Measurements from ENCODE around the gene OR4C13.

DNA sequence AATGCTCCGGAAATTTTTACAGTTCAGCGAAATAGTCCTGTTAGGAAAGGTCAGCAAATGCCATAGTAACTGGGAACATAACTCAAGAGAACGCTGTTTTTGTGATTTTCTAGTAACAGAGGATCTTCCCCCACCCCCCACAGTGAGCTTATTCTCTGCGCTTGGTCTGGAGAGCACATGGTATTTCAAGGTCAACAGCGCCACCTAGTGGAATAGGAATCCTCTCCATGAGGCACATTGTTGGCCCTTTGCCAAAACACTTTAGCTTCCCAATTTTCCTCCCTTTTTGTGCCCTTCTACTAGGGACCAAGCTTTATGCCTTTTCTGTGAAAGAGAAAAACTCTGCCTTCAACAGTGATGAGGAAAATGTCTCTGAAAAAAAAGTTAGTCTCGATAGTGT is 43.4 kb downstream of the OR4C13 start:
- TF ChIP-seq, protein P1, sequence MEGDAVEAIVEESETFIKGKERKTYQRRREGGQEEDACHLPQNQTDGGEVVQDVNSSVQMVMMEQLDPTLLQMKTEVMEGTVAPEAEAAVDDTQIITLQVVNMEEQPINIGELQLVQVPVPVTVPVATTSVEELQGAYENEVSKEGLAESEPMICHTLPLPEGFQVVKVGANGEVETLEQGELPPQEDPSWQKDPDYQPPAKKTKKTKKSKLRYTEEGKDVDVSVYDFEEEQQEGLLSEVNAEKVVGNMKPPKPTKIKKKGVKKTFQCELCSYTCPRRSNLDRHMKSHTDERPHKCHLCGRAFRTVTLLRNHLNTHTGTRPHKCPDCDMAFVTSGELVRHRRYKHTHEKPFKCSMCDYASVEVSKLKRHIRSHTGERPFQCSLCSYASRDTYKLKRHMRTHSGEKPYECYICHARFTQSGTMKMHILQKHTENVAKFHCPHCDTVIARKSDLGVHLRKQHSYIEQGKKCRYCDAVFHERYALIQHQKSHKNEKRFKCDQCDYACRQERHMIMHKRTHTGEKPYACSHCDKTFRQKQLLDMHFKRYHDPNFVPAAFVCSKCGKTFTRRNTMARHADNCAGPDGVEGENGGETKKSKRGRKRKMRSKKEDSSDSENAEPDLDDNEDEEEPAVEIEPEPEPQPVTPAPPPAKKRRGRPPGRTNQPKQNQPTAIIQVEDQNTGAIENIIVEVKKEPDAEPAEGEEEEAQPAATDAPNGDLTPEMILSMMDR (IDR thresholded peaks at IDR 0.05), result no peak
- TF ChIP-seq POLR2A (IDR thresholded peaks at IDR 0.05), result no peak
